Hepatocyte (in vitro differentiated cells): ENCODE results near the gene STK32B. TPM values are rescaled to one million over a fixed set of nuclear protein-coding genes. Genes with fewer than 3 reads are reported as not detected.

Experiments used
- DNase-seq: peaks from one replicate; pipeline ENCODE4 v3.0.0-alpha.2; 2016; ENCODE audit warnings: low spot score
- H2AFZ ChIP-seq: fragments of 200-600 bp; sonication (generic); 2 replicates; pipeline ENCODE4 v1.6.0; 2016; ENCODE audit warnings: antibody characterized with exemption, mild to moderate bottlenecking
- H3K27ac ChIP-seq: fragments of 200-600 bp; sonication (generic); 2 replicates; pipeline ENCODE4 v1.5.1; 2016; ENCODE audit warnings: mild to moderate bottlenecking
- H3K27me3 ChIP-seq: fragments of 200-600 bp; sonication (generic); 2 replicates; pipeline ENCODE4 v1.6.1; 2016
- H3K36me3 ChIP-seq: fragments of 200-600 bp; sonication (generic); replicated peaks from 2 replicates; pipeline ENCODE4 v1.5.1; 2016; ENCODE audit warnings: low read depth; ENCODE audit not compliant: insufficient read depth
- H3K4me1 ChIP-seq: fragments of 200-600 bp; sonication (generic); 2 replicates; pipeline ENCODE4 v1.5.1; 2016; ENCODE audit warnings: mild to moderate bottlenecking, moderate library complexity; ENCODE audit not compliant: insufficient read depth
- H3K4me2 ChIP-seq: fragments of 200-600 bp; sonication (generic); 2 replicates; pipeline ENCODE4 v1.6.0; 2016
- H3K4me3 ChIP-seq: fragments of 200-600 bp; sonication (generic); 2 replicates; pipeline ENCODE4 v1.5.1; 2016; ENCODE audit warnings: mild to moderate bottlenecking
- H3K79me2 ChIP-seq: fragments of 200-600 bp; sonication (generic); 2 replicates; pipeline ENCODE4 v1.6.0; 2017; ENCODE audit warnings: mild to moderate bottlenecking
- H3K9me2 ChIP-seq: fragments of 200-600 bp; sonication (generic); replicated peaks from 2 replicates; pipeline ENCODE4 v1.6.0; 2017; ENCODE audit warnings: mild to moderate bottlenecking; ENCODE audit not compliant: insufficient read depth
- H3K9me3 ChIP-seq: fragments of 200-600 bp; sonication (generic); 2 replicates; pipeline ENCODE4 v1.5.1; 2016; ENCODE audit warnings: low read depth, mild to moderate bottlenecking
- H4K20me1 ChIP-seq: fragments of 200-600 bp; sonication (generic); 2 replicates; pipeline ENCODE4 v1.6.0; 2016; ENCODE audit warnings: mild to moderate bottlenecking; ENCODE audit not compliant: insufficient read depth, poor library complexity, severe bottlenecking
- CTCF ChIP-seq: fragments of 200-600 bp; sonication (generic); IDR thresholded peaks from 2 replicates; pipeline ENCODE4 v1.5.1; 2016; ENCODE audit warnings: antibody characterized with exemption, mild to moderate bottlenecking; ENCODE audit not compliant: poor library complexity
- EZH2 ChIP-seq: fragments of 200-600 bp; sonication (generic); IDR thresholded peaks from 2 replicates; pipeline ENCODE4 v1.6.1; 2016; ENCODE audit warnings: antibody characterized with exemption, mild to moderate bottlenecking, borderline replicate concordance
- EZH2phosphoT487 ChIP-seq: fragments of 200-600 bp; sonication (generic); IDR thresholded peaks from one replicate; pipeline ENCODE4 v1.6.1; 2018; ENCODE audit warnings: antibody characterized with exemption, mild to moderate bottlenecking, low read depth, moderate library complexity; ENCODE audit not compliant: unreplicated experiment, severe bottlenecking
- WGBS: methylation state at CpG from one replicate; pipeline ENCODE4 v1.1.6; 2016; ENCODE audit warnings: low lambda C conversion rate; ENCODE audit errors: missing lambda C conversion rate; 5-methylcytosine and 5-hydroxymethylcytosine counted together
- polyA plus RNA-seq: library from polyadenylated mRNA; unstranded; fragments of >200 nt; fragmentation: Nextera tagmentation; extraction: Ambion mirVana; gene quantifications from 2 replicates; pipeline ENCODE4 v1.2.1, GENCODE V29; 2016
- total RNA-seq: library from RNA; depleted of rRNA; stranded (reverse); fragments of >200 nt; gene quantifications from 2 replicates; pipeline ENCODE4 v1.2.3, GENCODE V29; 2014

STK32B gene
- total and polyA plus RNA-seq, 2 experiments from 2014 or later: 0.51 to 1.6 TPM

GRCh38 chr4:5374994-5375393 lies 323.7 kb downstream of the STK32B start:
- H3K4me3 ChIP-seq: no peak overlapping the region
- WGBS: 86% methylated on average over 6 of the region's 6 CpGs
- H3K9me3 ChIP-seq: no peaks in the 10 kb centered on the region
- no peaks in the 10 kb centered on the region for H3K36me3 ChIP-seq
- no peak overlapping the region for H2AFZ ChIP-seq
- H3K27me3 ChIP-seq: no peaks in the 10 kb centered on the region
- TF ChIP-seq EZH2 (no peak), CTCF (no peak), EZH2phosphoT487 (no peak)
- H3K4me2 ChIP-seq: no peak overlapping the region
- no peaks in the 10 kb centered on the region for H4K20me1 ChIP-seq
- H3K27ac ChIP-seq: no peak overlapping the region
- no peaks in the 10 kb centered on the region for H3K9me2 ChIP-seq
- H3K4me1 ChIP-seq: no peaks in the 10 kb centered on the region
- DNase-seq: no peak
- no peaks in the 10 kb centered on the region for H3K79me2 ChIP-seq

GRCh38 chr4:5376015-5376414 lies 324.7 kb downstream of the STK32B start:
- Histone ChIP-seq H3K27me3 (no peaks in the 10 kb centered on the region), H3K4me2 (no peak overlapping the region), H3K4me1 (no peaks in the 10 kb centered on the region), H3K9me2 (no peaks in the 10 kb centered on the region), H3K9me3 (no peaks in the 10 kb centered on the region), H3K79me2 (no peaks in the 10 kb centered on the region), H3K4me3 (no peak overlapping the region), H3K36me3 (no peaks in the 10 kb centered on the region), H2AFZ (no peak overlapping the region), H3K27ac (no peak overlapping the region), H4K20me1 (no peaks in the 10 kb centered on the region)
- no peak for TF ChIP-seq EZH2
- WGBS: 78% methylated on average over 5 of the region's 5 CpGs
- DNase-seq: no peak

GRCh38 chr4:5378002-5378401 lies 326.7 kb downstream of the STK32B start:
- H3K27ac ChIP-seq: no peak overlapping the region
- no peak for DNase-seq
- no peaks in the 10 kb centered on the region for H3K27me3 ChIP-seq
- H3K4me2 ChIP-seq: no peak overlapping the region
- H3K36me3 ChIP-seq: no peaks in the 10 kb centered on the region
- TF ChIP-seq EZH2phosphoT487 (no peak), CTCF (no peak), EZH2 (no peak)
- no peak overlapping the region for H2AFZ ChIP-seq
- no peak overlapping the region for H3K4me3 ChIP-seq
- no peaks in the 10 kb centered on the region for H3K4me1 ChIP-seq
- H3K9me3 ChIP-seq: no peaks in the 10 kb centered on the region
- H3K79me2 ChIP-seq: no peaks in the 10 kb centered on the region
- 83% methylated on average over 8 of the region's 8 CpGs for WGBS
- H4K20me1 ChIP-seq: no peaks in the 10 kb centered on the region
- H3K9me2 ChIP-seq: no peaks in the 10 kb centered on the region

GRCh38 chr4:5379895-5380294 lies 328.6 kb downstream of the STK32B start:
- Histone ChIP-seq H3K9me3 (no peaks in the 10 kb centered on the region), H3K4me3 (no peak overlapping the region), H3K36me3 (no peaks in the 10 kb centered on the region), H2AFZ (no peak overlapping the region), H3K4me1 (no peaks in the 10 kb centered on the region), H3K4me2 (no peak overlapping the region), H3K27ac (no peak overlapping the region), H3K9me2 (no peaks in the 10 kb centered on the region), H3K27me3 (no peaks in the 10 kb centered on the region), H4K20me1 (no peaks in the 10 kb centered on the region), H3K79me2 (no peaks in the 10 kb centered on the region)
- WGBS: 84% methylated on average over 6 of the region's 6 CpGs
- TF ChIP-seq CTCF (no peak), EZH2phosphoT487 (no peak), EZH2 (no peak)
- no peak for DNase-seq
